HFFc6 (cell line): ENCODE results near the gene SBF1. TPM values are rescaled to one million over a fixed set of nuclear protein-coding genes. Genes with fewer than 3 reads are reported as not detected.

Experiments
- DNase-seq: peaks from one replicate; pipeline ENCODE4 v3.0.0-alpha.2; 2018
- H3K27ac Mint-ChIP-seq: 2 replicates; pipeline ENCODE4 v1.8.0; 2020; ENCODE audit warnings: mild to moderate bottlenecking, mixed read lengths
- H3K27me3 Mint-ChIP-seq: 2 replicates; pipeline ENCODE4 v1.8.0; 2021; ENCODE audit warnings: mild to moderate bottlenecking, moderate library complexity, mixed read lengths; ENCODE audit not compliant: insufficient read depth
- H3K36me3 Mint-ChIP-seq: 2 replicates; pipeline ENCODE4 v1.8.0; 2021; ENCODE audit warnings: low read depth, mixed read lengths
- H3K4me1 Mint-ChIP-seq: 2 replicates; pipeline ENCODE4 v1.8.0; 2020; ENCODE audit warnings: low read depth, mixed read lengths
- H3K4me3 Mint-ChIP-seq: 2 replicates; pipeline ENCODE4 v1.8.0; 2020; ENCODE audit warnings: mild to moderate bottlenecking, moderate library complexity, mixed read lengths
- H3K9me3 Mint-ChIP-seq: 2 replicates; pipeline ENCODE4 v1.8.0; 2020; ENCODE audit warnings: mild to moderate bottlenecking, mixed read lengths
- total RNA-seq, 6 experiments: library from RNA; stranded (reverse); fragmentation: NEBNext Ultra II Directional; extraction: Animal tissue kit (Norgen Biotek cat#: 25700); gene quantifications; 2 replicates in 1 of 6; 3 replicates in 5 of 6; pipeline ENCODE4 v1.2.3, GENCODE V29; 2021
- TF ChIP-seq, protein P1 (sequence below): fragments of 200-600 bp; sonication (generic); IDR thresholded peaks from 2 replicates; pipeline ENCODE4 v1.5.0; 2021; ENCODE audit warnings: antibody characterized with exemption, mild to moderate bottlenecking

SBF1 gene
- total RNA-seq, 6 experiments from 2014 or later, result 63.9 to 76.7 (median 71.2) TPM

DNA sequence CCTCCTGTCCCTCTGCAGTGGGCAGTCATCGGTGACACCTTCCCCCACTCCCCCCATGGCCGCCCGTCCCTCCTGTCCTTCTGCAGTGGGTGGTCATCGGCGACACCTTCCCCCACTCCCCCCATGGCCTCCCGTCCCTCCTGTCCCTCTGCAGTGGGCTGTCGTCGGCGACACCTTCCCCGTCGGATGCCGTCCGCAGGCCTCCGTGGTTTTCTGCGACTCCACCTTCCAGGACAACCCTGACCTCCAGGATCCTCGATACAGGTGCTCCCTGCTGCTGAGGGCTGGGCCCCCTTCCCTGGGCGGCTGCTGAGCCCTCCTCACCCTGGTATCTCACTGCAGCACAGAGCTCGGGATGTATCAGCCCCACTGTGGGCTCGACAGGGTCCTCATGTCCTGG, 14.1 kb upstream of the SBF1 start:
- no peak for DNase-seq
- Mint-ChIP-seq H3K4me3 (no peak overlapping the region), H3K36me3 (no peaks in the 10 kb centered on the region), H3K27ac (no peak overlapping the region), H3K9me3 (no peaks in the 10 kb centered on the region), H3K27me3 (peaks cover 3% of the 10 kb centered on the region), H3K4me1 (peaks cover 13% of the 10 kb centered on the region)
- TF ChIP-seq, protein P1, sequence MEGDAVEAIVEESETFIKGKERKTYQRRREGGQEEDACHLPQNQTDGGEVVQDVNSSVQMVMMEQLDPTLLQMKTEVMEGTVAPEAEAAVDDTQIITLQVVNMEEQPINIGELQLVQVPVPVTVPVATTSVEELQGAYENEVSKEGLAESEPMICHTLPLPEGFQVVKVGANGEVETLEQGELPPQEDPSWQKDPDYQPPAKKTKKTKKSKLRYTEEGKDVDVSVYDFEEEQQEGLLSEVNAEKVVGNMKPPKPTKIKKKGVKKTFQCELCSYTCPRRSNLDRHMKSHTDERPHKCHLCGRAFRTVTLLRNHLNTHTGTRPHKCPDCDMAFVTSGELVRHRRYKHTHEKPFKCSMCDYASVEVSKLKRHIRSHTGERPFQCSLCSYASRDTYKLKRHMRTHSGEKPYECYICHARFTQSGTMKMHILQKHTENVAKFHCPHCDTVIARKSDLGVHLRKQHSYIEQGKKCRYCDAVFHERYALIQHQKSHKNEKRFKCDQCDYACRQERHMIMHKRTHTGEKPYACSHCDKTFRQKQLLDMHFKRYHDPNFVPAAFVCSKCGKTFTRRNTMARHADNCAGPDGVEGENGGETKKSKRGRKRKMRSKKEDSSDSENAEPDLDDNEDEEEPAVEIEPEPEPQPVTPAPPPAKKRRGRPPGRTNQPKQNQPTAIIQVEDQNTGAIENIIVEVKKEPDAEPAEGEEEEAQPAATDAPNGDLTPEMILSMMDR, result no peak

DNA sequence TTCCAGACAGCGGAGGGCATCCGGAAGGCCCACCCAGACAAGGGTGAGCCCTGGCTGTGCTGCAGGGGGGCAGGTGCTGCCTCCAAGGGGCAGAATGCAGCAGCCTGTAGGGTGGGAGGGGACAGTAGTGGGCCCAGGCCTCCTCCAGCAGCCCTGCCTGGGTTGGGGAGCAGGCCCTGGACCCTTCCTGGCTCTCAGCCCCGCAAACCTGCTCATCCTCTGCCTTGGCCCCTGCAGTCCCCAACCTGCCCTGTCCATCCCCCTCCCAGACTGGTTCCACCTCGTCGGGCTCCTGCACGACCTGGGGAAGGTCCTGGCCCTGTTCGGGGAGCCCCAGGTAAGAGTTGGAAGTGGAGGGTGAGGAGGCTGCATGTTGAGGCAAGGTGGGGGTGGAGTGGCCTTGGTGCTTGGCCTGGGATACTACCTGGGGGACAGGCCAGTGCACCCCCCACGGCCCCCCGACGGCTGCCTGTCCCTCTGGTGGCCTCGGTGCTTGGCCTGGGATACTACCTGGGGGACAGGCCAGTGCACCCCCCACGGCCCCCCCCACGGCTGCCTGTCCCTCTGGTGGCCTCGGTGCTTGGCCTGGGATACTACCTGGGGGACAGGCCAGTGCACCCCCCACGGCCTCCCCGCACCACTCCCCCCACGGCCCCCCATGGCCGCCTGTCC, 13.3 kb upstream of the SBF1 start:
- no peak overlapping the region for H3K4me3 Mint-ChIP-seq
- no peak overlapping the region for H3K27ac Mint-ChIP-seq
- H3K9me3 Mint-ChIP-seq, result no peaks in the 10 kb centered on the region
- peaks cover 2% of the 10 kb centered on the region for H3K27me3 Mint-ChIP-seq
- TF ChIP-seq, protein P1, result no peak
- H3K36me3 Mint-ChIP-seq, result no peaks in the 10 kb centered on the region
- no peak for DNase-seq
- peaks cover 13% of the 10 kb centered on the region for H3K4me1 Mint-ChIP-seq

DNA sequence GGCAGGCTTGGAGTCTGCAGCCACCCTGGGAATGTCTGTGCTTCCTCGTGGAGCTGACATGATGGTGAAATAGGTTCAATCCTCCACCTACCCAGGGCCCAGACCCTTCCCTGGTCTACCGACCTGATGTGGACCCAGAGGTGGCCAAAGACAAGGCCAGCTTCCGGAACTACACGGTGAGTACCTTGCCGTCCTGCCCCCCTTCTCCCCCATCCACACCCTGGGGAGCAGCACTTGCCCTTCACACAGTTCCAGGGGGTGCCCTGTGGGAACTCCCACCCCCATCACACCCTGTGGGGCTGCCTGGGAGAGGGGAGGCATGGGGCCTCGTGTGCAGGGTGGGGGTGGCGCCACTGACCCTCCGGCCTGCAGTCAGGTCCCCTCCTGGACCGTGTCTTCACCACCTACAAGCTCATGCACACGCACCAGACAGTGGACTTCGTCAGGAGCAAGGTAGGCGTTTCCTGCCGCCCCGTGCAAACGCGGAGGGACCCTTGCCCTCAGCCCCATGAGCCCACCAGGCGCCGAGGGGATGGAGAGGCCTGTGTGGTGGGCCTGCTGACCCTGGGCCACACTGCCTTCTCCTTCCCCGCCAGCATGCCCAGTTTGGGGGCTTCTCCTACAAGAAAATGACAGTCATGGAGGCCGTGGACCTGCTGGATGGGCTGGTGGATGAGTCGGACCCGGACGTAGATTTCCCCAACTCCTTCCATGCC, 12.6 kb upstream of the SBF1 start:
- no peak overlapping the region for H3K27ac Mint-ChIP-seq
- H3K4me3 Mint-ChIP-seq, result no peak overlapping the region
- TF ChIP-seq, protein P1, result no peak

DNA sequence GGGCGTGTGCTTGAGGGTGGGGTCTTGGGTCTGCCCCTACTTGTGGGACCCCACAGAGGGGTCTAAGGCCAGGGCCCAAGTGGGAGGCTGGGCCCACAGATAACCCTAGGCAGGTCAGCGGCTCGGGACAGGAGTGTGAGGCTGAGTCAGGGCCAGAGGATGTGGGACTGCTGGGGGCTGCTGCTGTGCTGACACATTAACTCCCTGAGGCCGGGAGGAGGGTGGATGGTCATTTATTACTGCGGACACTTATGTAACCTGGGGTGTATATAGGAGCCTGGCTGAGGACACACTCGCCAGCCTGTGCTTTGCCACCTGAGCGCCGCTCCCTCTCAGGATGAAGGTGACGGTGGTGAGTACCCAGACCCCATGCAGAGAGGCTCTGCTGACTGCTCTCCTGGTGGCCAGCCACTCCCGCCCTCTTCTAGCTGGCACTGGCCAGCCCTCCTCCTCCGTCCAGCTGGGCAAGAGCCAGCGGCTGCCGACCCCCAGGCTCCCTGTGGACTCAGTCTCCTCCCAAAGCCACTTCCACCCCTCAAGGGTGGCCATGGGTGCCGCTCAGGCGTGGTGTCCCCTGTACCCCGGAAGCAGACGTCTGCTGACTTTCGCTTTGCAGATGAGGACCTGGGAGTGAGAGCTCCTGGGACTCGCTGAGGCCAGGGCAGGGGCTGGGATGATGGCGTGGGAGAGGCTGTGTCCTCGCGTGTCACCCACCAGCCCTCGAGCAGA, 11.9 kb upstream of the SBF1 start, which contains the start of gene MIOX:
Gene MIOX, plus strand, starts transcription at position 299 of the 729 bp plus-strand sequence. Its CDS starts 39 bp downstream, at position 338.
- H3K36me3 Mint-ChIP-seq, result no peaks in the 10 kb centered on the region
- H3K4me1 Mint-ChIP-seq, result peaks cover 13% of the 10 kb centered on the region
- H3K9me3 Mint-ChIP-seq, result no peaks in the 10 kb centered on the region
- H3K27ac Mint-ChIP-seq, result no peak within 1 kb of the TSS
- DNase-seq, result peak; percentile 30
- peaks cover 2% of the 10 kb centered on the region for H3K27me3 Mint-ChIP-seq
- TF ChIP-seq, protein P1, result no peak
- H3K4me3 Mint-ChIP-seq, result no peak within 1 kb of the TSS

More for the DNA sequence above, 12.6 kb upstream of the SBF1 start:
- H3K36me3 Mint-ChIP-seq, result no peaks in the 10 kb centered on the region
- H3K27me3 Mint-ChIP-seq, result peaks cover 2% of the 10 kb centered on the region
- DNase-seq, result no peak
- no peaks in the 10 kb centered on the region for H3K9me3 Mint-ChIP-seq
- peaks cover 13% of the 10 kb centered on the region for H3K4me1 Mint-ChIP-seq

DNA sequence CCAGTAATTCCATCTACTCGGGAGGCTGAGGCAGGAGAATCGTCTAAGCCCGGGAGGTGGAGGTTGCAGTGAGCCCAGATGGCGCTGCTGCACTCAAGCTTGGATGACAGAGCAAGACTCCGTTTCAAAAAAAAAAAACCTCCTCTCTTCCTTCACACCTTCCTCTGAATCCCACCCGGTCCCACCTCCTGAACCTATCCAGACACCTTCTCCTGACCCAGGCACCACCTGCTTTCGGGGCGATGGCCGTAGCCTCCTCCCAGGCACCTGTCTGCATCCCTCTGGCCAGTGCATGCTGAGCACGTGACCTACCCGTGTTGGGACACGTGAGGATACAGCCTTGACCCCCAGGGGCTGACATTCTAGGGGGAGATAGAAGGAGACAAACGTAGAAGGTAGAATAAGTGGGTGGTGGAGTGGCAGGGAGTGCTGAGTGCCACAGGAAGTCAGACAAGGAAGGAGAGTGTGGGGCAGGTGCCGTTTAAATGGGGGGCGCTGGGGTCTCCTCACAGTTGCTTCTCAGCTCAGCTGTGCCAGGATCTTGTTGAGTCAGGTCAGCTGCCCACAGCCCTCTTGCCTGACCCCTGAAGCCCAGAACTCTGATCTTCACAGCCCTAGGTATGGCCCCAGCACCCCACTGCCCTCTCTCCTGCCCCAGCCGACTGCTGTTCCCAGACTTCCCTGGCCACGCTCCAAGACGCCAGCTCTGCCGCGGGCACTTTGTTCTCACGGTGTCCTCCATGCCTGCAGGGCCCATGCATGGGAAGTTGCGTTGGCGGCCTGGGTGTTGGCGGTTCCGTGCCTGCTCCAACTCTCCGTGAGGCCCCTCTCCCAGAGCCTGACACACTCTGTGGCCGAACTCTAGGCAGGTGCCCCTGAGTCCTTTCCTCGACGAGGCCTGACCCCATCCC, 10.6 kb upstream of the SBF1 start:
- no peaks in the 10 kb centered on the region for H3K36me3 Mint-ChIP-seq
- no peak overlapping the region for H3K27ac Mint-ChIP-seq
- peaks cover 13% of the 10 kb centered on the region for H3K4me1 Mint-ChIP-seq
- H3K27me3 Mint-ChIP-seq, result peaks cover 4% of the 10 kb centered on the region
- H3K4me3 Mint-ChIP-seq, result no peak overlapping the region
- H3K9me3 Mint-ChIP-seq, result no peaks in the 10 kb centered on the region
- DNase-seq, result peak; percentile 8
- TF ChIP-seq, protein P1, result peak; percentile 11; the same call in 1 of the 2 replicates
